B cell (primary cell): ENCODE data around the gene RAB11FIP3. TPM values are rescaled to one million over a fixed set of nuclear protein-coding genes. Genes with fewer than 3 reads are reported as not detected.

Experiments
- ATAC-seq: fragments of 200-7000 bp; cut with Tn5 transposase; one replicate; pipeline ENCODE4 v1.10.0; 2021; ENCODE audit warnings: low read depth, mild to moderate bottlenecking, moderate number of reproducible peaks, moderate library complexity
- CTCF ChIA-PET: fragments of 350-600 bp; sonication (Branson Sonifier 250); formaldehyde crosslinking; loops from one replicate; lab custom pipeline; 2021; ENCODE audit warnings: antibody characterized with exemption, inconsistent platforms; lab: Charles Lee
- POLR2A ChIA-PET: fragments of 350-600 bp; sonication (Branson Sonifier 250); formaldehyde crosslinking; loops from one replicate; lab custom pipeline; 2021; ENCODE audit warnings: antibody characterized with exemption; lab: Charles Lee
- DNase-seq: peaks from one replicate; pipeline ENCODE4 v3.0.0; 2013
- H2AFZ ChIP-seq: 2 replicates; pipeline ENCODE4 v1.6.1; 2012; ENCODE audit warnings: mild to moderate bottlenecking, low read depth, low read length; ENCODE audit not compliant: insufficient read depth, poor library complexity, severe bottlenecking
- H3K27ac ChIP-seq, 2 donors: 1 replicate in 1 of 2; 2 replicates in 1 of 2; pipeline ENCODE4 v1.5.1; 2012 to 2013; ENCODE audit warnings: low read length in 2 of 2, mild to moderate bottlenecking in 2 of 2, moderate library complexity in 1 of 2
- H3K27me3 ChIP-seq, 4 experiments: fragments of 200-600 bp in 1 of 4; sonication (generic) in 1 of 4; replicated peaks in 1 of 4; 1 replicate in 2 of 4; 2 replicates in 2 of 4; pipeline versions ENCODE4 v1.6.1 to v1.7.0; 2013 to 2016; ENCODE audit warnings: low read length in 3 of 4, mild to moderate bottlenecking in 2 of 4, mixed read lengths in 1 of 4, moderate library complexity in 1 of 4; ENCODE audit not compliant: insufficient read depth in 4 of 4, control insufficient read depth in 3 of 4; ENCODE audit errors: control extremely low read depth in 1 of 4
- H3K36me3 ChIP-seq, 2 experiments: replicated peaks in 1 of 2; 1 replicate in 1 of 2; 2 replicates in 1 of 2; pipeline versions ENCODE4 v1.6.1 to v1.7.1; 2013; ENCODE audit warnings: low read length in 1 of 2; ENCODE audit not compliant: insufficient read depth in 2 of 2, control insufficient read depth in 1 of 2; ENCODE audit errors: control extremely low read depth in 1 of 2, extremely low read depth in 1 of 2
- H3K4me1 ChIP-seq, 2 donors: fragments of 200-600 bp in 1 of 2; sonication (generic) in 1 of 2; 1 replicate in 1 of 2; 2 replicates in 1 of 2; pipeline versions ENCODE4 v1.5.1 to v1.6.1; 2013 to 2017; ENCODE audit warnings: low read length in 2 of 2; ENCODE audit not compliant: control insufficient read depth in 2 of 2, insufficient read depth in 2 of 2
- H3K4me2 ChIP-seq: replicated peaks from 2 replicates; pipeline ENCODE3; 2012; ENCODE audit warnings: mild to moderate bottlenecking, low read depth, low read length; ENCODE audit not compliant: poor library complexity, severe bottlenecking
- H3K4me3 ChIP-seq, 5 experiments: fragments of 200-600 bp in 1 of 5; sonication (generic) in 1 of 5; 1 replicate in 3 of 5; 2 replicates in 2 of 5; pipeline versions ENCODE4 v1.5.1 to v1.7.0; 2011 to 2016; ENCODE audit warnings: low read length in 4 of 5, mild to moderate bottlenecking in 4 of 5, low read depth in 2 of 5, control low read depth in 1 of 5, moderate library complexity in 1 of 5; ENCODE audit not compliant: insufficient read depth in 1 of 5; ENCODE audit errors: control extremely low read depth in 1 of 5, extremely low read depth in 1 of 5
- H3K79me2 ChIP-seq: fragments of 200-600 bp; sonication (generic); one replicate; pipeline ENCODE4 v1.6.0; 2016; ENCODE audit warnings: low read length; ENCODE audit not compliant: control insufficient read depth, insufficient read depth
- H3K9ac ChIP-seq: fragments of 200-600 bp; sonication (generic); 2 replicates; pipeline ENCODE4 v1.6.1; 2017; ENCODE audit warnings: mild to moderate bottlenecking, low read length, moderate library complexity
- H3K9me3 ChIP-seq, 3 donors: one replicate each; pipeline versions ENCODE4 v1.6.1 to v1.7.1; 2013; ENCODE audit warnings: low read length in 2 of 3; ENCODE audit not compliant: control insufficient read depth in 2 of 3, insufficient read depth in 1 of 3; ENCODE audit errors: control extremely low read depth in 1 of 3
- H4K20me1 ChIP-seq: 2 replicates; pipeline ENCODE4 v1.6.0; 2012; ENCODE audit warnings: mild to moderate bottlenecking, low read length; ENCODE audit not compliant: insufficient read depth, control insufficient read depth, poor library complexity, severe bottlenecking
- H3K27ac Mint-ChIP-seq: one replicate; pipeline ENCODE4 v1.8.0; 2021; ENCODE audit warnings: mixed read lengths
- H3K27me3 Mint-ChIP-seq: one replicate; pipeline ENCODE4 v1.8.0; 2021; ENCODE audit warnings: mixed read lengths
- H3K4me1 Mint-ChIP-seq: one replicate; pipeline ENCODE4 v1.8.0; 2021; ENCODE audit warnings: mixed read lengths
- H3K4me3 Mint-ChIP-seq: one replicate; pipeline ENCODE4 v1.8.0; 2021; ENCODE audit warnings: mixed read lengths
- H3K9me3 Mint-ChIP-seq: one replicate; pipeline ENCODE4 v1.8.0; 2022; ENCODE audit warnings: mixed read lengths; ENCODE audit not compliant: insufficient read depth
- EZH2 ChIP-seq: IDR thresholded peaks from 2 replicates; pipeline ENCODE4 v1.6.1; 2012; ENCODE audit warnings: borderline replicate concordance, low read depth, mild to moderate bottlenecking, moderate library complexity, low read length; ENCODE audit not compliant: insufficient read depth, poor library complexity, severe bottlenecking
- WGBS: methylation state at CpG from one replicate; pipeline ENCODE4 v1.1.5; 2013; ENCODE audit warnings: missing lambda C conversion rate; ENCODE audit not compliant: insufficient coverage; 5-methylcytosine and 5-hydroxymethylcytosine counted together
- intact Hi-C: fragments of 100-400 bp; cut with micrococcal nuclease; formaldehyde crosslinking; loops from one replicate; pipeline ENCODE4 v1.10.0; 2022
- polyA plus RNA-seq: library from polyadenylated mRNA; depleted of rRNA; stranded (reverse); fragments of >200 nt; gene quantifications from 2 replicates; pipeline ENCODE4 v1.2.3, GENCODE V29; 2012
- total RNA-seq, 2 donors: library from RNA; stranded (reverse); fragments of 120-200 nt in 1 of 2; gene quantifications; 1 replicate in 1 of 2; 2 replicates in 1 of 2; pipeline versions ENCODE4 v1.2.3 to v1.2.4, GENCODE V29; 2013 to 2022
- TF ChIP-seq, protein P1 (sequence below): fragments of 200-600 bp; IDR thresholded peaks from one replicate; pipeline ENCODE4 v1.8.0; 2022; ENCODE audit warnings: antibody characterized with exemption, mild to moderate bottlenecking

Gene RAB11FIP3
- total and polyA plus RNA-seq, 2 donors (not counting 1 experiment from before 2014, with no cell fraction given): 24.3 to 57.2 TPM

DNA sequence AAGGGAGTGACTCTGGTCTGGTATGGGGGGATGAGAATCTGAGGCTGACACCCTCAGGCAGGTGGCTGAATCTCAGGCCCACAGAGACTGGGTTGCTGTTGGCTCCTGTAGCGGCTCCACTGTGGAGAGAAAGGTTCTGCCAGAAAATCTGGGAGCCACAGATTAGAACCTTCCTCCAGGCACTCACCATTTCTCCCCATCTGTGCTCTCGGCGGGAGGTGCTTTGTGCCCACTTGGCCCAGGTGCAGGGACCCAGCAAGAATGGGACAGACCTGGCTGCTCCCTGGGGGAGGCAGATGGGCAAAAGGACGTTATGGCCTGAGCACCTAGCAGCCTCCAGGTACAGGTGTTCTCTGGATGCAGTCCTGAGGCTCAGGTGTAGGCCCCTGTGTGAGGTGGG is 20.1 kb downstream of the RAB11FIP3 start:
- ATAC-seq: no peak
- Histone ChIP-seq H3K4me1 (peaks cover 11 to 12% of the 10 kb centered on the region in 2 donors), H3K9me3 (no peaks in the 10 kb centered on the region), H3K4me2 (no peak overlapping the region), H3K79me2 (peaks cover 64% of the 10 kb centered on the region), H3K27ac (no peak overlapping the region), H3K4me3 (no peak overlapping the region), H3K27me3 (no peaks in the 10 kb centered on the region), H3K36me3 (peaks cover 0 to 2% of the 10 kb centered on the region in 2 experiments), H3K9ac (no peak overlapping the region), H2AFZ (no peak overlapping the region), H4K20me1 (peaks cover 21% of the 10 kb centered on the region)
- Mint-ChIP-seq H3K4me1 (peaks cover 27% of the 10 kb centered on the region), H3K27ac (no peak overlapping the region), H3K27me3 (no peaks in the 10 kb centered on the region), H3K4me3 (no peak overlapping the region), H3K9me3 (no peaks in the 10 kb centered on the region)
- CTCF ChIA-PET: interaction anchor here (0.7 kb wide), 1 partner anchor 1629 kb away, joined by 4 read pairs; no protein-coding TSS in a partner anchor
- intact Hi-C loops: no loop called here
- WGBS: 81% methylated on average over 3 of the region's 4 CpGs
- DNase-seq: no peak
- POLR2A ChIA-PET: no interaction called here
- TF ChIP-seq, protein P1, sequence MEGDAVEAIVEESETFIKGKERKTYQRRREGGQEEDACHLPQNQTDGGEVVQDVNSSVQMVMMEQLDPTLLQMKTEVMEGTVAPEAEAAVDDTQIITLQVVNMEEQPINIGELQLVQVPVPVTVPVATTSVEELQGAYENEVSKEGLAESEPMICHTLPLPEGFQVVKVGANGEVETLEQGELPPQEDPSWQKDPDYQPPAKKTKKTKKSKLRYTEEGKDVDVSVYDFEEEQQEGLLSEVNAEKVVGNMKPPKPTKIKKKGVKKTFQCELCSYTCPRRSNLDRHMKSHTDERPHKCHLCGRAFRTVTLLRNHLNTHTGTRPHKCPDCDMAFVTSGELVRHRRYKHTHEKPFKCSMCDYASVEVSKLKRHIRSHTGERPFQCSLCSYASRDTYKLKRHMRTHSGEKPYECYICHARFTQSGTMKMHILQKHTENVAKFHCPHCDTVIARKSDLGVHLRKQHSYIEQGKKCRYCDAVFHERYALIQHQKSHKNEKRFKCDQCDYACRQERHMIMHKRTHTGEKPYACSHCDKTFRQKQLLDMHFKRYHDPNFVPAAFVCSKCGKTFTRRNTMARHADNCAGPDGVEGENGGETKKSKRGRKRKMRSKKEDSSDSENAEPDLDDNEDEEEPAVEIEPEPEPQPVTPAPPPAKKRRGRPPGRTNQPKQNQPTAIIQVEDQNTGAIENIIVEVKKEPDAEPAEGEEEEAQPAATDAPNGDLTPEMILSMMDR: no peak
- TF ChIP-seq EZH2: no peak

DNA sequence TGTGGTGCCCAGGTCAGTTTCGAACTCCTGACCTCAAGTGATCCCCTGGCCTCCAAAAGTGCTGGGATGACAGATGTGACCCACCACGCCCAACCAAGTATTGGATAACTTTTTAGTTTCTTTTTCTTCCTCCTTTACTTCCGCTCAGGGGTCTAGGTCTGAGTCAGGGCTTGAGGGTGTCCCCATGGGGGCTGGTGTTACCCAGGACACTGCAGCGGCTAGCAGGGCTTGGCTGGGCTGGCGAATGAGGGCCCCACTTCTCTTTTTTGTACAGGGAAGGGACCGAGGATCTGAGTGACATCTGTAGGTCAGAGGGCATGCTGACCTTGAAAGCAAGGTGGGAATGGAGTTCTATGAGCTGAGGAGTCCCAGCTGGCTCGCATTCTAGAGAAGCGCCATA is 24.9 kb downstream of the RAB11FIP3 start:
- no peaks in the 10 kb centered on the region for H3K27me3 ChIP-seq
- H3K36me3 ChIP-seq: peaks cover 0 to 2% of the 10 kb centered on the region in 2 experiments
- ATAC-seq: no peak
- H3K27ac Mint-ChIP-seq: no peak overlapping the region
- TF ChIP-seq EZH2: no peak
- TF ChIP-seq, protein P1: no peak
- no peak overlapping the region for H2AFZ ChIP-seq
- H3K9me3 ChIP-seq: no peaks in the 10 kb centered on the region
- no peaks in the 10 kb centered on the region for H3K4me1 ChIP-seq
- intact Hi-C loops: no loop called here
- H3K9me3 Mint-ChIP-seq: no peaks in the 10 kb centered on the region
- WGBS: 69% methylated on average over 4 of the region's 8 CpGs
- H3K79me2 ChIP-seq: peaks cover 22% of the 10 kb centered on the region
- ChIA-PET POLR2A (interaction anchor here (0.8 kb wide), 1 partner anchor 22 kb away, joined by 7 read pairs; no protein-coding TSS in a partner anchor), CTCF (no interaction called here)
- H4K20me1 ChIP-seq: peaks cover 13% of the 10 kb centered on the region
- no peaks in the 10 kb centered on the region for H3K27me3 Mint-ChIP-seq
- H3K9ac ChIP-seq: no peak overlapping the region
- DNase-seq: no peak
- H3K4me2 ChIP-seq: no peak overlapping the region
- peaks cover 10% of the 10 kb centered on the region for H3K4me1 Mint-ChIP-seq
- H3K27ac ChIP-seq: no peak overlapping the region
- no peak overlapping the region for H3K4me3 Mint-ChIP-seq
- H3K4me3 ChIP-seq: no peak overlapping the region
